B cell (primary cell): ENCODE data around the gene FOXN3. TPM values are rescaled to one million over a fixed set of nuclear protein-coding genes. Genes with fewer than 3 reads are reported as not detected.

Experiments used
- ATAC-seq: fragments of 200-7000 bp; cut with Tn5 transposase; one replicate; pipeline ENCODE4 v1.10.0; 2021; ENCODE audit warnings: low read depth, mild to moderate bottlenecking, moderate number of reproducible peaks, moderate library complexity
- CTCF ChIA-PET: fragments of 350-600 bp; sonication (Branson Sonifier 250); formaldehyde crosslinking; loops from one replicate; lab custom pipeline; 2021; ENCODE audit warnings: antibody characterized with exemption, inconsistent platforms; lab: Charles Lee
- POLR2A ChIA-PET: fragments of 350-600 bp; sonication (Branson Sonifier 250); formaldehyde crosslinking; loops from one replicate; lab custom pipeline; 2021; ENCODE audit warnings: antibody characterized with exemption; lab: Charles Lee
- DNase-seq: peaks from one replicate; pipeline ENCODE4 v3.0.0; 2013
- H2AFZ ChIP-seq: 2 replicates; pipeline ENCODE4 v1.6.1; 2012; ENCODE audit warnings: mild to moderate bottlenecking, low read depth, low read length; ENCODE audit not compliant: insufficient read depth, poor library complexity, severe bottlenecking
- H3K27ac ChIP-seq, 2 donors: 1 replicate in 1 of 2; 2 replicates in 1 of 2; pipeline ENCODE4 v1.5.1; 2012 to 2013; ENCODE audit warnings: low read length in 2 of 2, mild to moderate bottlenecking in 2 of 2, moderate library complexity in 1 of 2
- H3K27me3 ChIP-seq, 4 experiments: fragments of 200-600 bp in 1 of 4; sonication (generic) in 1 of 4; replicated peaks in 1 of 4; 1 replicate in 2 of 4; 2 replicates in 2 of 4; pipeline versions ENCODE4 v1.6.1 to v1.7.0; 2013 to 2016; ENCODE audit warnings: low read length in 3 of 4, mild to moderate bottlenecking in 2 of 4, mixed read lengths in 1 of 4, moderate library complexity in 1 of 4; ENCODE audit not compliant: insufficient read depth in 4 of 4, control insufficient read depth in 3 of 4; ENCODE audit errors: control extremely low read depth in 1 of 4
- H3K36me3 ChIP-seq, 2 experiments: replicated peaks in 1 of 2; 1 replicate in 1 of 2; 2 replicates in 1 of 2; pipeline versions ENCODE4 v1.6.1 to v1.7.1; 2013; ENCODE audit warnings: low read length in 1 of 2; ENCODE audit not compliant: insufficient read depth in 2 of 2, control insufficient read depth in 1 of 2; ENCODE audit errors: control extremely low read depth in 1 of 2, extremely low read depth in 1 of 2
- H3K4me1 ChIP-seq, 2 donors: fragments of 200-600 bp in 1 of 2; sonication (generic) in 1 of 2; 1 replicate in 1 of 2; 2 replicates in 1 of 2; pipeline versions ENCODE4 v1.5.1 to v1.6.1; 2013 to 2017; ENCODE audit warnings: low read length in 2 of 2; ENCODE audit not compliant: control insufficient read depth in 2 of 2, insufficient read depth in 2 of 2
- H3K4me2 ChIP-seq: replicated peaks from 2 replicates; pipeline ENCODE3; 2012; ENCODE audit warnings: mild to moderate bottlenecking, low read depth, low read length; ENCODE audit not compliant: poor library complexity, severe bottlenecking
- H3K4me3 ChIP-seq, 5 experiments: fragments of 200-600 bp in 1 of 5; sonication (generic) in 1 of 5; 1 replicate in 3 of 5; 2 replicates in 2 of 5; pipeline versions ENCODE4 v1.5.1 to v1.7.0; 2011 to 2016; ENCODE audit warnings: low read length in 4 of 5, mild to moderate bottlenecking in 4 of 5, low read depth in 2 of 5, control low read depth in 1 of 5, moderate library complexity in 1 of 5; ENCODE audit not compliant: insufficient read depth in 1 of 5; ENCODE audit errors: control extremely low read depth in 1 of 5, extremely low read depth in 1 of 5
- H3K79me2 ChIP-seq: fragments of 200-600 bp; sonication (generic); one replicate; pipeline ENCODE4 v1.6.0; 2016; ENCODE audit warnings: low read length; ENCODE audit not compliant: control insufficient read depth, insufficient read depth
- H3K9ac ChIP-seq: fragments of 200-600 bp; sonication (generic); 2 replicates; pipeline ENCODE4 v1.6.1; 2017; ENCODE audit warnings: mild to moderate bottlenecking, low read length, moderate library complexity
- H3K9me3 ChIP-seq, 3 donors: one replicate each; pipeline versions ENCODE4 v1.6.1 to v1.7.1; 2013; ENCODE audit warnings: low read length in 2 of 3; ENCODE audit not compliant: control insufficient read depth in 2 of 3, insufficient read depth in 1 of 3; ENCODE audit errors: control extremely low read depth in 1 of 3
- H4K20me1 ChIP-seq: 2 replicates; pipeline ENCODE4 v1.6.0; 2012; ENCODE audit warnings: mild to moderate bottlenecking, low read length; ENCODE audit not compliant: insufficient read depth, control insufficient read depth, poor library complexity, severe bottlenecking
- H3K27ac Mint-ChIP-seq: one replicate; pipeline ENCODE4 v1.8.0; 2021; ENCODE audit warnings: mixed read lengths
- H3K27me3 Mint-ChIP-seq: one replicate; pipeline ENCODE4 v1.8.0; 2021; ENCODE audit warnings: mixed read lengths
- H3K4me1 Mint-ChIP-seq: one replicate; pipeline ENCODE4 v1.8.0; 2021; ENCODE audit warnings: mixed read lengths
- H3K4me3 Mint-ChIP-seq: one replicate; pipeline ENCODE4 v1.8.0; 2021; ENCODE audit warnings: mixed read lengths
- H3K9me3 Mint-ChIP-seq: one replicate; pipeline ENCODE4 v1.8.0; 2022; ENCODE audit warnings: mixed read lengths; ENCODE audit not compliant: insufficient read depth
- CTCF ChIP-seq: fragments of 200-600 bp; IDR thresholded peaks from one replicate; pipeline ENCODE4 v1.8.0; 2022; ENCODE audit warnings: antibody characterized with exemption, mild to moderate bottlenecking
- EZH2 ChIP-seq: IDR thresholded peaks from 2 replicates; pipeline ENCODE4 v1.6.1; 2012; ENCODE audit warnings: borderline replicate concordance, low read depth, mild to moderate bottlenecking, moderate library complexity, low read length; ENCODE audit not compliant: insufficient read depth, poor library complexity, severe bottlenecking
- WGBS: methylation state at CpG from one replicate; pipeline ENCODE4 v1.1.5; 2013; ENCODE audit warnings: missing lambda C conversion rate; ENCODE audit not compliant: insufficient coverage; 5-methylcytosine and 5-hydroxymethylcytosine counted together
- intact Hi-C: fragments of 100-400 bp; cut with micrococcal nuclease; formaldehyde crosslinking; loops from one replicate; pipeline ENCODE4 v1.10.0; 2022
- polyA plus RNA-seq: library from polyadenylated mRNA; depleted of rRNA; stranded (reverse); fragments of >200 nt; gene quantifications from 2 replicates; pipeline ENCODE4 v1.2.3, GENCODE V29; 2012
- total RNA-seq, 2 donors: library from RNA; stranded (reverse); fragments of 120-200 nt in 1 of 2; gene quantifications; 1 replicate in 1 of 2; 2 replicates in 1 of 2; pipeline versions ENCODE4 v1.2.3 to v1.2.4, GENCODE V29; 2013 to 2022

The FOXN3 gene
- total and polyA plus RNA-seq, 2 donors (not counting 1 experiment from before 2014, with no cell fraction given), result 80.6 to 98.2 TPM

GRCh38 chr14:89303456-89304435, 113.3 kb downstream of the FOXN3 start:
- Histone ChIP-seq H3K4me1 (peaks cover 66 to 75% of the 10 kb centered on the region in 2 donors), H3K27ac (peak overlapping the region; percentile 93 to 99), H3K4me2 (peak overlapping the region; percentile 81), H3K4me3 (peak overlapping the region; percentile 26 to 61 (median 47)), H3K36me3 (peaks cover 0 to 6% of the 10 kb centered on the region in 2 experiments), H3K9ac (peak overlapping the region; percentile 75), H2AFZ (peak overlapping the region; percentile 58), H3K9me3 (peaks cover 0 to 4% (median 0%) of the 10 kb centered on the region in 3 donors), H3K27me3 (no peaks in the 10 kb centered on the region), H3K79me2 (peaks cover 74% of the 10 kb centered on the region), H4K20me1 (no peaks in the 10 kb centered on the region)
- intact Hi-C loops, result loop anchor here (1.0 to 10.0 kb wide), 10 partner anchors 39 to 1081 kb away; no protein-coding TSS in a partner anchor
- ATAC-seq (peak; percentile 69), DNase-seq (peak; percentile 90)
- H3K9me3 Mint-ChIP-seq, result no peaks in the 10 kb centered on the region
- no peaks in the 10 kb centered on the region for H3K27me3 Mint-ChIP-seq
- WGBS, result 0% methylated on average over 10 of the region's 14 CpGs
- H3K27ac Mint-ChIP-seq, result peak overlapping the region; percentile 100
- TF ChIP-seq EZH2 (no peak), CTCF (no peak)
- H3K4me1 Mint-ChIP-seq, result peaks cover 77% of the 10 kb centered on the region
- peak overlapping the region; percentile 95 for H3K4me3 Mint-ChIP-seq
- ChIA-PET CTCF (interaction anchor here (0.8 to 3.5 kb wide), 14 partner anchors 11 to 126 kb away, joined by 3 to 24 read pairs (median 4); no protein-coding TSS in a partner anchor), POLR2A (interaction anchor here (0.6 to 3.3 kb wide), 8 partner anchors 8 to 131 kb away, joined by 3 to 20 read pairs (median 4); no protein-coding TSS in a partner anchor)
